Thoracic aorta (tissue), 2 donors: Measurements from ENCODE around the gene BMPER. TPM values are rescaled to one million over a fixed set of nuclear protein-coding genes. Genes with fewer than 3 reads are reported as not detected.

Experiments
- ATAC-seq: fragments of 150-250 bp; one replicate; pipeline ENCODE4 v1.8.0; 2017; ENCODE audit warnings: low read depth; ENCODE audit not compliant: insufficient number of reproducible peaks, low FRiP score
- DNase-seq: peaks from one replicate; pipeline ENCODE4 v3.0.0-alpha.2; 2020; ENCODE audit warnings: low spot score
- H3K27ac ChIP-seq, 2 donors: fragments of 200-600 bp; sonication (generic); 1 replicate in 1 of 2; 2 replicates in 1 of 2; pipeline ENCODE4 v1.5.1; 2016; ENCODE audit warnings: mild to moderate bottlenecking in 2 of 2, moderate library complexity in 2 of 2
- H3K27me3 ChIP-seq: fragments of 200-600 bp; sonication (generic); replicated peaks from 2 replicates; pipeline ENCODE4 v1.6.0; 2016; ENCODE audit warnings: mild to moderate bottlenecking; ENCODE audit not compliant: insufficient read depth
- H3K36me3 ChIP-seq: fragments of 200-600 bp; sonication (generic); one replicate; pipeline ENCODE4 v1.5.1; 2016
- H3K4me1 ChIP-seq, 2 donors: fragments of 200-600 bp; sonication (generic); 1 replicate in 1 of 2; 2 replicates in 1 of 2; pipeline versions ENCODE4 v1.5.1 to v1.6.0; 2016; ENCODE audit warnings: low read depth in 2 of 2, mild to moderate bottlenecking in 1 of 2; ENCODE audit not compliant: control insufficient read depth in 1 of 2
- H3K4me3 ChIP-seq: fragments of 200-600 bp; sonication (generic); 2 replicates; pipeline ENCODE4 v1.5.1; 2016; ENCODE audit warnings: mild to moderate bottlenecking
- H3K9me3 ChIP-seq: fragments of 200-600 bp; sonication (generic); 2 replicates; pipeline ENCODE4 v1.5.1; 2016
- total RNA-seq, 2 donors: library from RNA; depleted of rRNA; stranded (reverse); fragments of >200 nt; gene quantifications; one replicate each; pipeline versions ENCODE4 v1.1.0 to v1.2.3, GENCODE V29; 2016
- TF ChIP-seq, protein P1 (sequence below): fragments of 200-600 bp; sonication (generic); IDR thresholded peaks from one replicate; pipeline ENCODE4 v1.5.1; 2019; ENCODE audit warnings: antibody characterized with exemption

Gene BMPER
- total RNA-seq, 2 donors from 2014 or later, result 0.54 to 2.3 TPM

DNA sequence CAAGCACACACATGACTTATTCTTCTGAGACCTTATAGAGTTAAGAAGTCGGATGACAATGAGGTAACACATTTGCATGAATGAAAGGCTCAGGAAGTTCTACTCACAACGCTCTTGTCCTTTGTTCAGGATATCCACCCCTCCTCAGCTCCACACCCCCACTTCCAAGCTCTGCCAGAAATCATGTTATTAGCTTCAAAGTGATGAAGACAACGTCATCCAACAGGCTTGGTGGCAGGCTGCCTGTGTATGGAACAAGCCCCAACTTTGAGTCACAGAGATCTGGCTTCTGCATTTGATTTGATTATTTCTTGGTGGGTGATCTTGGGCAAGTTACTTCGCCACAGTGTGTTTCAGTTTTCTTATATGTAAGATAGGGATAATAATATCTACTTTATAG, 12.4 kb upstream of the BMPER start:
- DNase-seq, result no peak
- TF ChIP-seq, protein P1, sequence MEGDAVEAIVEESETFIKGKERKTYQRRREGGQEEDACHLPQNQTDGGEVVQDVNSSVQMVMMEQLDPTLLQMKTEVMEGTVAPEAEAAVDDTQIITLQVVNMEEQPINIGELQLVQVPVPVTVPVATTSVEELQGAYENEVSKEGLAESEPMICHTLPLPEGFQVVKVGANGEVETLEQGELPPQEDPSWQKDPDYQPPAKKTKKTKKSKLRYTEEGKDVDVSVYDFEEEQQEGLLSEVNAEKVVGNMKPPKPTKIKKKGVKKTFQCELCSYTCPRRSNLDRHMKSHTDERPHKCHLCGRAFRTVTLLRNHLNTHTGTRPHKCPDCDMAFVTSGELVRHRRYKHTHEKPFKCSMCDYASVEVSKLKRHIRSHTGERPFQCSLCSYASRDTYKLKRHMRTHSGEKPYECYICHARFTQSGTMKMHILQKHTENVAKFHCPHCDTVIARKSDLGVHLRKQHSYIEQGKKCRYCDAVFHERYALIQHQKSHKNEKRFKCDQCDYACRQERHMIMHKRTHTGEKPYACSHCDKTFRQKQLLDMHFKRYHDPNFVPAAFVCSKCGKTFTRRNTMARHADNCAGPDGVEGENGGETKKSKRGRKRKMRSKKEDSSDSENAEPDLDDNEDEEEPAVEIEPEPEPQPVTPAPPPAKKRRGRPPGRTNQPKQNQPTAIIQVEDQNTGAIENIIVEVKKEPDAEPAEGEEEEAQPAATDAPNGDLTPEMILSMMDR, result no peak

DNA sequence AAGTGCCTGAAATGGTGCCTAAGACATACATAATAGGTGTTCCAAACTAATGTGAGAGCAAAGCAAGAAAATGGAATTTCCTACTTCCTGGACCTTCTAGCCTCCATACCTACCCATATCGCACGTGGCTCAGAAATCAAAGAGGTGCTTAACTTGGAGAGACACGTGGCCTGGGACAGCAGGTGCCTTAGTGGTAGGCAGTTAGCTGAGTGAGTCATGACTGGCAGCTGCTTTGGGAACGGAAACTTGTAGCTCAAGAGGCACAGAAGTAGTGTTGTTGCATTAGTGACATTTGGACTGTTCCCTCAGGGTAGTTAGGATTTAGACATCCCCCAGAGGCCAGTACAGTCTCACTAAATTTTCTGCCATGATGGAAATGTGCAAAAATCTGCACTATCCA, 12.0 kb upstream of the BMPER start:
- ATAC-seq, result no peak
- DNase-seq, result no peak
- TF ChIP-seq, protein P1, result no peak
- Histone ChIP-seq H3K36me3 (no peaks in the 10 kb centered on the region), H3K27me3 (no peaks in the 10 kb centered on the region), H3K4me3 (no peak overlapping the region), H3K9me3 (no peaks in the 10 kb centered on the region), H3K4me1 (no peaks in the 10 kb centered on the region), H3K27ac (no peak overlapping the region)

More for the DNA sequence above, 12.4 kb upstream of the BMPER start:
- Histone ChIP-seq H3K9me3 (no peaks in the 10 kb centered on the region), H3K27me3 (no peaks in the 10 kb centered on the region), H3K4me1 (no peaks in the 10 kb centered on the region), H3K4me3 (no peak overlapping the region), H3K27ac (no peak overlapping the region), H3K36me3 (no peaks in the 10 kb centered on the region)
- ATAC-seq, result no peak

DNA sequence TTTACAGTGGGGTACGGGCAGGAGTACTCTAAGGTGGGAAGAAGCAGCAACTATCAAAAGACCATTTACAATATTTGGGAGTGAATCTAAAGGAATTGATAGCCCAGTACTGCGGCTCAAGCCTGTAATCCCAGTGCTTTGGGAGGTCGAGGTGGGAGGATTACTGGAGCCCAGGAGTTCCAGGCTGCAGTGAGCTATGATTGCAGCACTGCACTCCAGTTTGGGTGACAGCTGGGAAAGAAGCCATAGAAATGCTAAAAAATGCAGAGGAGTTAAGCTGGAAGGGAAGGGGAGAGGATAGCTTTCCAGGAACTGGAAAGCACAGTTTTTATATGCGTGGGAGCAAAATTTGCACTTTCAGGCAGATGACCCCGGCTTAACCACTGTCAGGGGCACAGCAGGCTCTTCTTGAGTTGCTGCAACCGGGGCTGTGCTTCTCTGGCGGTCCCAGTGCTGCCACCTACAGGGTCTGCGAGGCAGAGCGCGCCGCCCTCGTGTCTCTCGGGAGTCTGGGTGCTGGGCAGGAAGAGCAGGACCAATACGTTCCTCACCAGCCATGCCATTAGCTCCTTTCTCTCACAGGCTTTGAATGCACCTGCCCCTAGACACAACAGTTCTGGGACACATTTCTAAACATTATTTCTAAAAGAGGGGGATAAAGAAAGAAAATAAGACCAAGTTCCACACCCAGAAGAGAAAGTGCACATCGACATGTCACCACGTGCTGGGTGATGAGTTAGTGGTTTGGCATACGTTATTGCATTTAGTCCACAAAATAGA, 10.1 kb upstream of the BMPER start:
- Histone ChIP-seq H3K9me3 (no peaks in the 10 kb centered on the region), H3K4me3 (no peak overlapping the region), H3K36me3 (no peaks in the 10 kb centered on the region), H3K27ac (no peak overlapping the region), H3K27me3 (no peaks in the 10 kb centered on the region), H3K4me1 (no peaks in the 10 kb centered on the region)
- peak; percentile 80 for ATAC-seq
- DNase-seq, result peak; percentile 48
- TF ChIP-seq, protein P1, result peak; percentile 92

- TF ChIP-seq, protein P1, result no peak
- H3K36me3 ChIP-seq, result no peaks in the 10 kb centered on the region
- no peak for ATAC-seq
Observed at GRCh38 chr7:33900501-33900900, 4.8 kb upstream of the BMPER start.

GRCh38 chr7:33901199-33901598, 4.1 kb upstream of the BMPER start:
- Histone ChIP-seq H3K36me3 (no peaks in the 10 kb centered on the region), H3K27me3 (no peaks in the 10 kb centered on the region), H3K9me3 (no peaks in the 10 kb centered on the region), H3K4me1 (peaks cover 3 to 7% of the 10 kb centered on the region in 2 donors), H3K4me3 (no peak overlapping the region), H3K27ac (no peak overlapping the region)
- ATAC-seq (no peak), DNase-seq (no peak)
- TF ChIP-seq, protein P1, result no peak

More at GRCh38 chr7:33900501-33900900, 4.8 kb upstream of the BMPER start:
- peaks cover 3 to 7% of the 10 kb centered on the region in 2 donors for H3K4me1 ChIP-seq
- no peaks in the 10 kb centered on the region for H3K9me3 ChIP-seq
- no peaks in the 10 kb centered on the region for H3K27me3 ChIP-seq
- no peak overlapping the region for H3K27ac ChIP-seq
- no peak overlapping the region for H3K4me3 ChIP-seq
- DNase-seq, result no peak
